Cardiac muscle cell (in vitro differentiated cells and primary cell): Measurements from ENCODE around the gene DSCAML1. TPM values are rescaled to one million over a fixed set of nuclear protein-coding genes. Genes with fewer than 3 reads are reported as not detected.

Source experiments
- DNase-seq, 2 donors: peaks; one replicate each; pipeline versions ENCODE4 v3.0.0 to v3.0.0-alpha.2; 2010 to 2017; ENCODE audit warnings: low read depth in 1 of 2, low spot score in 1 of 2
- H3K27ac ChIP-seq: fragments of 200-600 bp; sonication (generic); 2 replicates; pipeline ENCODE4 v1.5.1; 2016
- H3K27me3 ChIP-seq: fragments of 200-600 bp; sonication (generic); 2 replicates; pipeline ENCODE4 v1.6.0; 2016; ENCODE audit warnings: control low read depth
- H3K36me3 ChIP-seq: fragments of 200-600 bp; sonication (generic); 2 replicates; pipeline ENCODE4 v1.5.1; 2016; ENCODE audit warnings: control low read depth
- H3K4me1 ChIP-seq: fragments of 200-600 bp; sonication (generic); 2 replicates; pipeline ENCODE4 v1.8.1; 2017; ENCODE audit warnings: low read depth, mild to moderate bottlenecking, mixed run types
- H3K4me3 ChIP-seq: fragments of 200-600 bp; sonication (generic); 2 replicates; pipeline ENCODE4 v1.5.1; 2016; ENCODE audit warnings: mild to moderate bottlenecking
- H3K9me3 ChIP-seq: fragments of 200-600 bp; sonication (generic); 2 replicates; pipeline ENCODE4 v1.5.1; 2017; ENCODE audit warnings: low read depth, mild to moderate bottlenecking, control low read depth
- CTCF ChIP-seq: IDR thresholded peaks from 2 replicates; pipeline ENCODE4 v1.5.1; 2012; ENCODE audit warnings: low read depth, mild to moderate bottlenecking, low read length
- polyA plus RNA-seq: library from polyadenylated mRNA; unstranded; fragments of >200 nt; fragmentation: Nextera tagmentation; extraction: Ambion mirVana; gene quantifications from 2 replicates; pipeline ENCODE4 v1.2.1, GENCODE V29; 2016
- total RNA-seq: library from RNA; depleted of rRNA; stranded (reverse); fragments of >200 nt; gene quantifications from 2 replicates; pipeline ENCODE4 v1.2.3, GENCODE V29; 2016

The DSCAML1 gene
- total and polyA plus RNA-seq, 2 experiments from 2014 or later = 1.8 TPM; not detected in 1

GRCh38 chr11:117579161-117579560 lies 217.9 kb downstream of the DSCAML1 start:
- DNase-seq = no peak
- no peak for TF ChIP-seq CTCF
- Histone ChIP-seq H3K4me1 (no peaks in the 10 kb centered on the region), H3K9me3 (no peaks in the 10 kb centered on the region), H3K27me3 (peaks cover 33% of the 10 kb centered on the region), H3K36me3 (no peaks in the 10 kb centered on the region), H3K4me3 (no peak overlapping the region), H3K27ac (no peak overlapping the region)

- Histone ChIP-seq H3K27ac (no peak overlapping the region), H3K4me1 (no peaks in the 10 kb centered on the region), H3K9me3 (no peaks in the 10 kb centered on the region), H3K36me3 (no peaks in the 10 kb centered on the region), H3K4me3 (no peak overlapping the region), H3K27me3 (peaks cover 7% of the 10 kb centered on the region)
- TF ChIP-seq CTCF = no peak
- no peak for DNase-seq
Observed at GRCh38 chr11:117575856-117576255, 221.2 kb downstream of the DSCAML1 start.

GRCh38 chr11:117574551-117574950 lies 222.5 kb downstream of the DSCAML1 start:
- Histone ChIP-seq H3K27me3 (no peaks in the 10 kb centered on the region), H3K4me3 (no peak overlapping the region), H3K36me3 (no peaks in the 10 kb centered on the region), H3K9me3 (no peaks in the 10 kb centered on the region), H3K4me1 (no peaks in the 10 kb centered on the region), H3K27ac (no peak overlapping the region)
- DNase-seq = no peak
- TF ChIP-seq CTCF = no peak

- H3K27ac ChIP-seq = no peak overlapping the region
- no peak for TF ChIP-seq CTCF
- DNase-seq = no peak
- no peaks in the 10 kb centered on the region for H3K4me1 ChIP-seq
- no peaks in the 10 kb centered on the region for H3K36me3 ChIP-seq
- no peaks in the 10 kb centered on the region for H3K9me3 ChIP-seq
- H3K4me3 ChIP-seq = no peak overlapping the region
- no peaks in the 10 kb centered on the region for H3K27me3 ChIP-seq
Observed at GRCh38 chr11:117573326-117573725, 223.7 kb downstream of the DSCAML1 start.

- no peak overlapping the region for H3K4me3 ChIP-seq
- no peak overlapping the region for H3K27ac ChIP-seq
- no peaks in the 10 kb centered on the region for H3K4me1 ChIP-seq
- no peaks in the 10 kb centered on the region for H3K9me3 ChIP-seq
- TF ChIP-seq CTCF = no peak
- DNase-seq = no peak
- H3K36me3 ChIP-seq = no peaks in the 10 kb centered on the region
- no peaks in the 10 kb centered on the region for H3K27me3 ChIP-seq
Observed at GRCh38 chr11:117572671-117573070, 224.3 kb downstream of the DSCAML1 start.

GRCh38 chr11:117572129-117572528 lies 224.9 kb downstream of the DSCAML1 start:
- no peak overlapping the region for H3K4me3 ChIP-seq
- TF ChIP-seq CTCF = no peak
- DNase-seq = peak in 1 of 2 donors; percentile 2
- H3K27ac ChIP-seq = no peak overlapping the region
- H3K9me3 ChIP-seq = no peaks in the 10 kb centered on the region
- H3K4me1 ChIP-seq = no peaks in the 10 kb centered on the region
- H3K36me3 ChIP-seq = no peaks in the 10 kb centered on the region
- H3K27me3 ChIP-seq = no peaks in the 10 kb centered on the region
